Neural progenitor cell (in vitro differentiated cells): ENCODE measurements around the gene DUSP2.

Experiments used
- EZH2phosphoT487 ChIP-seq: fragments of 200-600 bp; sonication (generic); IDR thresholded peaks from 2 replicates; pipeline ENCODE4 v1.6.1; 2017; ENCODE audit warnings: antibody characterized with exemption
- TF ChIP-seq, protein P1 (sequence below): fragments of 200-600 bp; sonication (generic); IDR thresholded peaks from 2 replicates; pipeline ENCODE4 v1.5.1; 2017; ENCODE audit warnings: antibody characterized with exemption, mild to moderate bottlenecking

DNA sequence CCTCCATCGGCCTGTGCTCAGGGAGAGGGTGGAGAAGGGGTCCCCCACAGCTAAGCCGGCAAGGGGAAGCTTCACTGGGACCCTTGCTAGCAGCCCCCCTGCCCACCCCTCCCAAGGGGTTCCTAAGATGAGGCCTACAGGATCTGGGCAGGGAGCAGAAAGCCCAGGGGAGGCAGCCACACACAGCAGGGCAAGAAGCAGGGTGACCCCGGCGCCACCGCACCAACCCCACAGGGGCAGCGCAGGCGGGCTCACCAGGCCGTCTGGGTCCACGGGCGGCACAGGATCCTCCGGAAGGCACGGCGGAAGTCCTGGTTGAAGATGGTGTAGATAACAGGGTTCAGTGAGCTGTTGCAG is 30.7 kb downstream of the DUSP2 start:
- TF ChIP-seq, protein P1, sequence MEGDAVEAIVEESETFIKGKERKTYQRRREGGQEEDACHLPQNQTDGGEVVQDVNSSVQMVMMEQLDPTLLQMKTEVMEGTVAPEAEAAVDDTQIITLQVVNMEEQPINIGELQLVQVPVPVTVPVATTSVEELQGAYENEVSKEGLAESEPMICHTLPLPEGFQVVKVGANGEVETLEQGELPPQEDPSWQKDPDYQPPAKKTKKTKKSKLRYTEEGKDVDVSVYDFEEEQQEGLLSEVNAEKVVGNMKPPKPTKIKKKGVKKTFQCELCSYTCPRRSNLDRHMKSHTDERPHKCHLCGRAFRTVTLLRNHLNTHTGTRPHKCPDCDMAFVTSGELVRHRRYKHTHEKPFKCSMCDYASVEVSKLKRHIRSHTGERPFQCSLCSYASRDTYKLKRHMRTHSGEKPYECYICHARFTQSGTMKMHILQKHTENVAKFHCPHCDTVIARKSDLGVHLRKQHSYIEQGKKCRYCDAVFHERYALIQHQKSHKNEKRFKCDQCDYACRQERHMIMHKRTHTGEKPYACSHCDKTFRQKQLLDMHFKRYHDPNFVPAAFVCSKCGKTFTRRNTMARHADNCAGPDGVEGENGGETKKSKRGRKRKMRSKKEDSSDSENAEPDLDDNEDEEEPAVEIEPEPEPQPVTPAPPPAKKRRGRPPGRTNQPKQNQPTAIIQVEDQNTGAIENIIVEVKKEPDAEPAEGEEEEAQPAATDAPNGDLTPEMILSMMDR = no peak
- no peak for TF ChIP-seq EZH2phosphoT487
